PC-9 (cell line): ENCODE results near the gene BEST2. TPM values are rescaled to one million over a fixed set of nuclear protein-coding genes. Genes with fewer than 3 reads are reported as not detected.

Experiments
- BruUV-seq: library from RNA; stranded (reverse); fragments of 400-500 nt; replicated peaks from 2 replicates; lab custom pipeline; 2021; lab: Mats Ljungman, UMichigan
- CTCF ChIA-PET: fragments of 300-600 bp; sonication (Branson Sonifier 250); formaldehyde crosslinking; loops from one replicate; lab custom pipeline; 2022; ENCODE audit warnings: antibody characterized with exemption; lab: Charles Lee
- POLR2A ChIA-PET: fragments of 300-600 bp; sonication (Branson Sonifier 250); formaldehyde crosslinking; loops from one replicate; lab custom pipeline; 2022; ENCODE audit warnings: antibody characterized with exemption; ENCODE audit not compliant: unreplicated experiment; lab: Charles Lee
- DNase-seq, 2 experiments: peaks; one replicate each; pipeline versions ENCODE4 v3.0.0 to v3.0.0-alpha.2; 2015 to 2022; ENCODE audit warnings: mixed read lengths in 1 of 2
- H2AFZ ChIP-seq: fragments of 200-600 bp; sonication (generic); 2 replicates; pipeline ENCODE4 v1.8.1; 2017; ENCODE audit warnings: antibody characterized with exemption
- H3F3A ChIP-seq: fragments of 200-600 bp; sonication (generic); 2 replicates; pipeline ENCODE4 v1.8.1; 2017; ENCODE audit warnings: antibody characterized with exemption, mild to moderate bottlenecking, low read depth; ENCODE audit not compliant: insufficient read depth
- H3K27ac ChIP-seq: fragments of 200-600 bp; sonication (generic); 2 replicates; pipeline ENCODE4 v1.6.1; 2016; ENCODE audit warnings: mixed run types
- H3K27me3 ChIP-seq: fragments of 200-600 bp; sonication (generic); 2 replicates; pipeline ENCODE4 v1.6.1; 2016; ENCODE audit warnings: low read depth, mixed run types; ENCODE audit not compliant: insufficient read depth
- H3K36me3 ChIP-seq: fragments of 200-600 bp; sonication (generic); 2 replicates; pipeline ENCODE4 v1.6.1; 2016; ENCODE audit warnings: low read depth, mixed run types
- H3K4me1 ChIP-seq: fragments of 200-600 bp; sonication (generic); replicated peaks from 2 replicates; pipeline ENCODE4 v1.6.1; 2016; ENCODE audit warnings: mixed run types; ENCODE audit not compliant: insufficient read depth
- H3K4me2 ChIP-seq: fragments of 200-600 bp; sonication (generic); 2 replicates; pipeline ENCODE4 v1.6.1; 2017; ENCODE audit warnings: mixed run types
- H3K4me3 ChIP-seq: fragments of 200-600 bp; sonication (generic); 2 replicates; pipeline ENCODE4 v1.6.1; 2016; ENCODE audit warnings: mixed run types
- H3K79me2 ChIP-seq: fragments of 200-600 bp; sonication (generic); 2 replicates; pipeline ENCODE4 v1.6.1; 2017; ENCODE audit warnings: low read depth, mixed run types
- H3K9me2 ChIP-seq: fragments of 200-600 bp; sonication (generic); 2 replicates; pipeline ENCODE4 v1.8.1; 2017; ENCODE audit warnings: mild to moderate bottlenecking; ENCODE audit not compliant: insufficient read depth
- H3K9me3 ChIP-seq: fragments of 200-600 bp; sonication (generic); 2 replicates; pipeline ENCODE4 v1.8.1; 2016; ENCODE audit warnings: low read depth; ENCODE audit not compliant: insufficient read depth
- H4K20me1 ChIP-seq: fragments of 200-600 bp; sonication (generic); 2 replicates; pipeline ENCODE4 v1.8.1; 2017; ENCODE audit not compliant: insufficient read depth
- EZH2 ChIP-seq: fragments of 200-600 bp; sonication (generic); IDR thresholded peaks from 2 replicates; pipeline ENCODE4 v1.8.0; 2017; ENCODE audit warnings: antibody characterized with exemption, low read depth
- intact Hi-C: fragments of 100-400 bp; cut with micrococcal nuclease; formaldehyde crosslinking; loops from one replicate; pipeline ENCODE4 v1.10.0; 2022; ENCODE audit not compliant: unreplicated experiment
- total RNA-seq: library from RNA; stranded (reverse); gene quantifications from 2 replicates; pipeline ENCODE4 v1.2.3, GENCODE V29; 2021
- TF ChIP-seq, protein P1 (sequence below): fragments of 200-600 bp; sonication (generic); conservative IDR thresholded peaks from 2 replicates; pipeline ENCODE4 v1.6.1; 2017; ENCODE audit warnings: mixed run types, antibody characterized with exemption, mild to moderate bottlenecking, moderate library complexity

Gene BEST2
- total RNA-seq, 1 experiment from 2014 or later = not detected

DNA sequence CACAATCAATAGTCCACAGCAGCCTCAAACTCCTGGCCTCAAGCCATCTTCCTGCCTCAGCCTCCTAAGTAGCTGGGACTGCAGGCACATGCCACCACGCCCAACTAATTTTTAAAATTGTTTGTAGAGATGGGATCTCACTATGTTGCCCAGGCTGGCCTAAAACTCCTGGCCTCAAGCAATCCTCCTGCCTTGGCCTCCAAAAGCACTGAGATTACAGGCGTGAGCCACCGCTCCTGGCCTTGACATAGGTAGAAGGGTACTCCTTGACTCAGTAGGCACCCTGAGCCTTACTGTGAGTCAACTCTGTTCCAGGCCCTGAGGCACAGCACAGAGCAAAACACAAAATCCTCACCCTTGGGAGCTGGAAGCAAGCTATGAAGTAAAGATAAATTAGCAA lies 35.7 kb upstream of the BEST2 start:
- CTCF ChIA-PET = interaction anchor here (0.6 to 0.7 kb wide), 2 partner anchors 249 to 297 kb away, joined by 3 to 7 read pairs; no protein-coding TSS in a partner anchor
- peaks cover 42% of the 10 kb centered on the region for H4K20me1 ChIP-seq

DNA sequence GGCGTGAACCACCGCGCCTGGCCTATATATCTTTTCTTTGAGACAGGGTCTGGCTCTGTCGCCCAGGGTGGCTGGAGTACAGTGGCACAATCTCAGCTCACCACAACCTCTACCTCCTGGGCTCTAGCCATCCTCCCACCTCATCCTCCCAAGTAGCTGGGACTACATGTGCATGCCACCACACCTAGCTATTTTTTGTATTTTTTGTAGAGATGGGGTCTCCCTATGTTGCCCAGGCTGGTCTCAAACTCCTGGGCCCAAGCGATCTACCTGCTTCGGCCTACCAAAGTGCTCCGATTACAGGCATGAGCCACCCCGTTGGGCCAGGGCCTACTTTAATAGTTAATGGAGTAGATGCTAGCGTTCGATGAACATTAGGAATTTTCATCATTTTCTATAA lies 31.3 kb upstream of the BEST2 start:
- ChIA-PET CTCF (no interaction called here), POLR2A (no interaction called here)
- TF ChIP-seq, protein P1, sequence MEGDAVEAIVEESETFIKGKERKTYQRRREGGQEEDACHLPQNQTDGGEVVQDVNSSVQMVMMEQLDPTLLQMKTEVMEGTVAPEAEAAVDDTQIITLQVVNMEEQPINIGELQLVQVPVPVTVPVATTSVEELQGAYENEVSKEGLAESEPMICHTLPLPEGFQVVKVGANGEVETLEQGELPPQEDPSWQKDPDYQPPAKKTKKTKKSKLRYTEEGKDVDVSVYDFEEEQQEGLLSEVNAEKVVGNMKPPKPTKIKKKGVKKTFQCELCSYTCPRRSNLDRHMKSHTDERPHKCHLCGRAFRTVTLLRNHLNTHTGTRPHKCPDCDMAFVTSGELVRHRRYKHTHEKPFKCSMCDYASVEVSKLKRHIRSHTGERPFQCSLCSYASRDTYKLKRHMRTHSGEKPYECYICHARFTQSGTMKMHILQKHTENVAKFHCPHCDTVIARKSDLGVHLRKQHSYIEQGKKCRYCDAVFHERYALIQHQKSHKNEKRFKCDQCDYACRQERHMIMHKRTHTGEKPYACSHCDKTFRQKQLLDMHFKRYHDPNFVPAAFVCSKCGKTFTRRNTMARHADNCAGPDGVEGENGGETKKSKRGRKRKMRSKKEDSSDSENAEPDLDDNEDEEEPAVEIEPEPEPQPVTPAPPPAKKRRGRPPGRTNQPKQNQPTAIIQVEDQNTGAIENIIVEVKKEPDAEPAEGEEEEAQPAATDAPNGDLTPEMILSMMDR = no peak
- TF ChIP-seq EZH2 = no peak
- Histone ChIP-seq H2AFZ (no peak overlapping the region), H3K36me3 (peaks cover 40% of the 10 kb centered on the region), H3K27me3 (no peaks in the 10 kb centered on the region), H3F3A (peaks cover 64% of the 10 kb centered on the region), H3K79me2 (peaks cover 83% of the 10 kb centered on the region), H3K27ac (no peak overlapping the region), H4K20me1 (peaks cover 33% of the 10 kb centered on the region; the same call in 1 of the 2 replicates), H3K4me2 (peak overlapping the region; percentile 100; the same call in 1 of the 2 replicates), H3K9me2 (no peaks in the 10 kb centered on the region), H3K4me3 (peak overlapping the region; percentile 76), H3K4me1 (peaks cover 14% of the 10 kb centered on the region; the same call in 1 of the 2 replicates), H3K9me3 (no peaks in the 10 kb centered on the region)
- no peak for DNase-seq
- intact Hi-C loops = no loop called here
- no TSS peak for BruUV-seq

More for the DNA sequence above, 35.7 kb upstream of the BEST2 start:
- POLR2A ChIA-PET = interaction anchor here (0.6 to 0.7 kb wide), 2 partner anchors 21 to 51 kb away, joined by 7 to 17 read pairs; partner anchors contain the start of gene GET3
- peaks cover 60% of the 10 kb centered on the region for H3K79me2 ChIP-seq
- DNase-seq = no peak
- no peak overlapping the region for H3K4me2 ChIP-seq
- H3K4me1 ChIP-seq = peaks cover 9% of the 10 kb centered on the region; the same call in 1 of the 2 replicates
- BruUV-seq = no TSS peak
- peaks cover 64% of the 10 kb centered on the region for H3K36me3 ChIP-seq
- no peak overlapping the region for H2AFZ ChIP-seq
- H3K9me3 ChIP-seq = no peaks in the 10 kb centered on the region
- intact Hi-C loops = no loop called here
- no peaks in the 10 kb centered on the region for H3K27me3 ChIP-seq
- H3F3A ChIP-seq = peaks cover 63% of the 10 kb centered on the region
- no peak overlapping the region for H3K27ac ChIP-seq
- H3K9me2 ChIP-seq = no peaks in the 10 kb centered on the region
- no peak overlapping the region for H3K4me3 ChIP-seq
- no peak for TF ChIP-seq EZH2
- TF ChIP-seq, protein P1 = no peak

DNA sequence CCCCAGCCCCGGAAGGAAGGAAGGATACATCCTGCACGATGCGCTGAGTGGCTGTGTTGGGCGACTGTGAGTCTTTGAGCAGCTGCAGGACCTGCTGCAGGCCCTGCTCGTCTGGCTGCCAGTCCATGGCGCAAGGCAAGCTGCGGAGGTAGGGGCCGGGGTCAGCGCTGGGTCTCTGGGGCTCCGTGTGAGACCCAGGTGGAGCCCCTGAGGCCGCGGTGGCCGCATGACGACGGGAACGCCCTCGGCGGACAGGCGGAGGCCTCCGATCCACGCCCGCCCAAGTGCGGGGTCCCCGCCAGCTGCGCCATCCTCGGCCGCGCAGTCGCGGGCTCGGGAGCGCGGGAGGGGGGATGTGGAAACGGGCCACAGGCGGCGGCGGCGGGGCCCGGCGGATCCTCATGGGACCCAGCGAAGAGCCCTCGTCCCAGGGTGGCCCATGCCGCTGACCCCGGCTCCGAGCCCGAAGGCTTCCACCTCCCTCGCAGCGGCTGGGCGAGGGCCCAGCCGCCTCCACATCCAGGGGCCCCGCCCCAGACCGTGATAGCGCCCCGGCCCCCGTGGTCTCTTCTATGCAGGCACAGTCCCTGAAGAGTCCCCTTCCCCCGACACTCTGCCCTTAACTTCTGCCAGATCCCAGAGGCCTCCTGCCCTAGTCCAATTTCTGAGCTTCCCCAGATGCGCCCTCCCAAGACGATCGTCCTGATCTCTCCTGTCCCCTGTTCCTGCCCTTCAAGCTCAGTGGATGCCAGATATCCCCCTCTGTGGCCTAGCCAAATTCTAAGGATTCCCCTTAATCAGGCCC lies 30.5 kb upstream of the BEST2 start:
- intact Hi-C loops = no loop called here
- CTCF ChIA-PET = interaction anchor here (0.6 kb wide), 1 partner anchor 38 kb away, joined by 4 read pairs; no protein-coding TSS in a partner anchor
- H3K4me1 ChIP-seq = peaks cover 14% of the 10 kb centered on the region; the same call in 1 of the 2 replicates
- peak overlapping the region; percentile 42 for H3K27ac ChIP-seq
- H2AFZ ChIP-seq = 0 out of 2 replicates have a peak overlapping the region, but pooled peaks have one; percentile 47
- no peak for DNase-seq
- H3K79me2 ChIP-seq = peaks cover 77% of the 10 kb centered on the region
- peaks cover 64% of the 10 kb centered on the region for H3F3A ChIP-seq
- no peak for TF ChIP-seq EZH2
- TF ChIP-seq, protein P1 = no peak
- peaks cover 36% of the 10 kb centered on the region for H3K36me3 ChIP-seq
- H3K9me3 ChIP-seq = no peaks in the 10 kb centered on the region
- H3K4me3 ChIP-seq = peak overlapping the region; percentile 76
- H3K27me3 ChIP-seq = no peaks in the 10 kb centered on the region
- H4K20me1 ChIP-seq = peaks cover 31% of the 10 kb centered on the region; the same call in 1 of the 2 replicates
- peak overlapping the region; percentile 100 for H3K4me2 ChIP-seq
- no peaks in the 10 kb centered on the region for H3K9me2 ChIP-seq
- BruUV-seq = no TSS peak
- POLR2A ChIA-PET = interaction anchor here (0.6 kb wide), 1 partner anchor 446 kb away, joined by 5 read pairs; no protein-coding TSS in a partner anchor
